GM20000 (cell line): ENCODE measurements around the gene RNF138.
"Not testable (repeated sequence)": the region's sequence is repeated elsewhere in the genome, so short reads cannot be mapped to it uniquely, and the experiment has no call there.

Experiments
- DNase-seq: peaks from one replicate; pipeline ENCODE4 v3.0.0; 2012; ENCODE audit warnings: low spot score
- CTCF ChIP-seq: IDR thresholded peaks from 2 replicates; pipeline ENCODE4 v1.5.1; 2012; ENCODE audit warnings: mild to moderate bottlenecking, control low read depth; ENCODE audit errors: extremely low read depth, missing control alignments

RNF138 gene

GRCh38 chr18:32157580-32157979, 65.9 kb downstream of the RNF138 start:
- TF ChIP-seq CTCF = no peak
- no peak for DNase-seq

GRCh38 chr18:32158108-32158624, 66.5 kb downstream of the RNF138 start:
- TF ChIP-seq CTCF = peak; percentile 87
- DNase-seq = peak; percentile 72

GRCh38 chr18:32158631-32159030, 67.0 kb downstream of the RNF138 start:
- not testable (repeated sequence) for DNase-seq

GRCh38 chr18:32160547-32160946, 68.9 kb downstream of the RNF138 start:
- DNase-seq = no peak
- no peak for TF ChIP-seq CTCF

GRCh38 chr18:32167980-32168730, 76.5 kb downstream of the RNF138 start:
- no peak for DNase-seq
- no peak for TF ChIP-seq CTCF

- TF ChIP-seq CTCF = no peak
- DNase-seq = no peak
These were observed 82.0 kb downstream of the RNF138 start for GRCh38 chr18:32173654-32174053.

GRCh38 chr18:32174719-32175118, 83.0 kb downstream of the RNF138 start:
- no peak for TF ChIP-seq CTCF
- no peak for DNase-seq

GRCh38 chr18:32175265-32175664, 83.6 kb downstream of the RNF138 start:
- no peak for TF ChIP-seq CTCF
- DNase-seq = no peak

- DNase-seq = not testable (repeated sequence)
These were observed 85.1 kb downstream of the RNF138 start for GRCh38 chr18:32176745-32177144.
